SIG-M5 treated with dmso at 0.1 percent for 504 hours (cell line): ENCODE results near the gene C19orf38.
"Not testable (repeated sequence)": the region's sequence is repeated elsewhere in the genome, so short reads cannot be mapped to it uniquely, and the experiment has no call there.

Experiments
- DNase-seq: peaks from one replicate; lab custom pipeline; 2025; ENCODE audit not compliant: unreplicated experiment; lab: John Stamatoyannopoulos, UW

C19orf38 gene

DNA sequence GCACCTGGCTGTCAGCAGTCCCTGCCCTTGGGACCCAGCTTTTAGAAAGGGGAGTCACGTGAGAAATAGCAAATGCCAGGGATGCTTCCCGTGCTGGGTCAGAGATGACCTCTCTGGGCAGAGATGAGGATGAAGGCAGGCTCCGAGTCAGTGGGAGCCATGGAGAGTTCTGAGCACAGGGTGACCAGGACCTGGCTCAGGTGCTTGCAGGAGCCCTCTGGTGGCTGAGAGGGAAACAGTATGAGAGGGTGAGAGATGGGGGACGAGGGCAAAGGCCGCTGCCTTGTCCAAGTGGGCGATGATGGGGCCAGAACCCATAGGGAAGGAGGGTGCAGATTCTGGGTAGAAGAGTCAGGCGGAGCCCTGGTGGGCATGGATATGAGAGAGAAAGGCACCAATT, 28.0 kb upstream of the C19orf38 start:
- no peak for DNase-seq

DNA sequence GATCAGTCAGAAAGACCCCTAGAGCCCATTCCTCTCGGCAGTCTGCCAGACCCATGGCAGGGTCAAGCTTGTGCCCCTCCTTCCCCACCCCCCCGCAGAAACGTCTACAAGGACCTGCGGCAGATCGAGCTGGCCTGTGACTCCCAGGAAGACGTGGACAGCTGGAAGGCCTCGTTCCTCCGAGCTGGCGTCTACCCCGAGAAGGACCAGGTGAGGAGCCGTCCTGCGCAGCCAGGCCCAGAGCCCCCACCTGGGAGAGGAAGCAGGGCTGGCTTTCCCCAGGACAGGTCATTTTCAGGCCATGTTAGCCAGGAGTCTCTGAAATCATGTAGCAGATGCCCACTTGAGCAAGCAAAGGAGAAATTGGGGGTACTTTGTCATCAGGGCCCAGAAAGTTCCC, 24.5 kb upstream of the C19orf38 start:
- no peak for DNase-seq

DNA sequence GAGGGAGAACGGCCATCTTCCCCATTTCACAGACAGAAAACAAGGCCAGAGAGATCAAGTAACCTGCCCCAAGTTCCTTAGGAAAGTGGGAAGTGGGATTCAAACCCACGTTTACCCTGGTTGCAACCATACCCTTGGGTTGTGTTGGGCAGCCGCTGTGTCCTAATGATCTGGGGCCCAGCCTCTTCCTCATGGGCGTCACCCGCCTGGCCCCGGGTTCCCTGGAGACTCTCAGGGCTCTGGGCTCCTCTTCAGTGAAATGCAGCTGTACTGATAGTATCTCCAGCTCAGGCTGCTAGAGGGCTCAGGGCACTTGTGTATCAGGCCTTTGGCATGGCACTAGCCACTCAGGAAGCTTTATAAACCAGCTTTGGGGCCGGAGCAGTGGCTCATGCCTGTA, 22.0 kb upstream of the C19orf38 start:
- DNase-seq = no peak

DNA sequence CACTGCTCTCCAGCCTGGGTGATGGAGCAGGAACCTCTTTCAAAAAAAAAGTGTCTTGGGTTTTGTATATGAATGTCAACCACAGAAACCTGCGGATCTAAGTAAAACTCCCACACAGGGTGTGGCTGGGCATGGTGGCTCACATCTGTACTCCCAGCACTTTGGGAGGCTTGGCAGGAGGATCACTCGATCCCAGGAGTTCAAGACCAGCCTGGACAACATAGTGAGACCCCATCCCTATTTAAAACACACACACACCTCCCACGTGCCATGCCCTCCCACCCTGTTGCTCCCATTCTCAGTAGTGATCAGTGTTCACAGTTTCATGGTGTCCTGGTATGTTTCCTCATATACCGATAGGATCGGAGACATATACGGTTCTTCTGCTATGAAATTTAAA, 21.4 kb upstream of the C19orf38 start:
- no peak for DNase-seq

DNA sequence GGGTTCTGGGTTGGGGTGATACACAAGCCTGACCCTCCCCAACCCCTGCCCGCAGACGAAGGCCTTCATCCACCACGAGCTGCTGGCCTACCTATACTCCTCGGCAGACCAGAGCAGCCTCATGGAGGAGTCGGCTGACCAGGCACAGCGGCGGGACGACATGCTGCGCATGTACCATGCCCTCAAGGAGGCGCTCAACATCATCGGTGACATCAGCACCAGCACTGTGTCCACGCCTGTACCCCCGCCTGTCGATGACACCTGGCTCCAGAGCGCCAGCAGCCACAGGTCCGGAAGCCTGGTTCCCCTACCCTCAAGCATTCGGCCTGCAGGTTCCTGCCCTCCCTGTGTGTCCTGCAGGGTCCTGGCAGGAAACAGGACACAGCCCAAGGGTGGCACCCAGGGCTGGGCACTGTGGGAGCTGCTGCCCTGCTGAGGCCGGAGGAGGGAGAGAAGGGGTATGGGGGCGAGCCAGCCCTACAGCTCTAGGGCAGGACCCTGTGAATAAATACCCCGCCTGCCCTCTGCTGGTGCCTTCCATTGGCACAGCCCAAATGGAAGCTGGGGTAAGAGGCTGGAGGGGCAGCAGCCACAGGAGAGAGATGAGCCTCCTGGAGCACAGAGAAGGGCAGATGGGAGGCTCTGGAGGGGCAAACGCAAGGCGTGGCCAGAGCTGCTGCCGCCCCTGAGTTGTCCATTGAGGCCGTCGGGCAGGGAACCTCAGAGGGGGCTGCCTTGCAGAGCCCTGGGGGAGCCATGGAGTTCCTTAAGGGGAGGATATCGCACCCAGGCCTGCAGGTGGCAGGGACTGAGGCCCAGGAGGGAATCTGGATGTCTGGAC, 19.0 kb upstream of the C19orf38 start:
- no peak for DNase-seq

DNA sequence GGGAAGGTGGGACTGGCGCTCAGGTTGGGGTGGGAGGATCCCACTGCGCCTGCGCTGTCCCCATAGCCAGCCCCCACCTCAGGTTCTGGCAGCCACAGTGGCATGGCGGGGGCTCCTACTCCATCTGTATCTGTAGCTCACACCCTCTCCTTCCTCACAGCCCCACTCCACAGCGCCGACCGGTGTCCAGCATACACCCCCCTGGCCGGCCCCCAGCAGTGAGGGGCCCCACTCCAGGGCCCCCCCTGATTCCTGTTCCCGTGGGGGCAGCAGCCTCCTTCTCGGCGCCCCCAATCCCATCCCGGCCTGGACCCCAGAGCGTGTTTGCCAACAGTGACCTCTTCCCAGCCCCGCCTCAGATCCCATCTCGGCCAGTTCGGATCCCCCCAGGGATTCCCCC, 18.2 kb upstream of the C19orf38 start:
- DNase-seq = no peak

DNA sequence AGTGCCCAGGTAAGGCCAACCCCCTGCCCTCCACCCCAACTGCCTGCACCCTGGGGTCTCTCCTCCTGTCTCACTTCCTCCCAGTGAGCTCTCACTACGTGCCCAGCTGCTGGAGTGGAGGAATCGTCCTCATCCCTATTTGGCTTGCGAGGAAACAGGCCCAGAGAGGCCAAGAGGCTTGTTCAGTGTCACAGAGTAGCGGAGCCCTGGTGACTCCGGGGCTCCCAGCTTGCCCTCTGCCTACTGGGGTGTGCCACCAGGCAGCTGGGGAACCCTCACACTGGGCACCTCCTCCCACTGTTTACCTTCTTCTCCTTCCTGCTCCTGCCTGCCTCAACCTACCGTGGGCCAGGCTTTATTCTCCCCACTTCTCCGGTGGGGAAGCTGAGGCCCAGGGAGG, 17.8 kb upstream of the C19orf38 start:
- DNase-seq = no peak

DNA sequence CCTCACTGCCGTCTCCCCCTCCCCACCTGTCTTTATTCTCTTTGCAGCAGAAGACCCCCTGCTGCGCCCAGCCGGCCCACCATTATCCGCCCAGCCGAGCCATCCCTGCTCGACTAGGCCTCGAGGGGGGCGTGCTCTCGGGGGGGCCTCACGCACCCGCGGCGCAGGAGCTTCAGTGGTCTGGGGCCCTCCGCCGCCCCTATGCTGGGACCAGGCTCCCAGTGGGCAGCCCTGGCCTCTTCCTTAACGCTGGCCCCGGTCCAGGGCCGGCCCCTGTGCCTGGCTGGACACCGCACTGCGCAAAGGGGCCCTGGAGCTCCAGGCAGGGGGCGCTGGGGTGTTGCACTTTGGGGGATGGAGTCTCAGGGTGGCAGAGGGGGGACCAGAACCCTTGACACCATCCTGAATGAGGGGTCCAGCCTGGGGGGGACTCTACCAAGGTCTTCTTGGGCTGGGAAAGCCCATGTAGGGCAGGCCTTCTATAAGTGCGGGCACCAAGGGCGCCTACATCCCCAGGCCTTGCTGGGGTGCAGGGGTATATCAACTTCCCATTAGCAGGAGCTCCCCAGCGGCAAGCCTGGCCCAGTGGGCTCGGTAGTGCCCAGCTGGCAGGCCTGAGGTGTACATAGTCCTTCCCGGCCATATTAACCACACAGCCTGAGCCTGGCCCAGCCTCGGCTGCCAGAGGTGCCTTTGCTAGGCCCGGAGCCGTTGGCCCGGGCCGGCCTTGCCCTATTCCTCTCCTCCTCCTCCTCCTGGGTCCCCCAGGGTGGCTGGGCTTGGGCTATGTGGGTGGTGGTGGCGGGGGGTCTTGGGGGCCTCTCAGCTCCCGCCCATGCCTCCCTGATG, 17.1 kb upstream of the C19orf38 start:
- no peak for DNase-seq

DNA sequence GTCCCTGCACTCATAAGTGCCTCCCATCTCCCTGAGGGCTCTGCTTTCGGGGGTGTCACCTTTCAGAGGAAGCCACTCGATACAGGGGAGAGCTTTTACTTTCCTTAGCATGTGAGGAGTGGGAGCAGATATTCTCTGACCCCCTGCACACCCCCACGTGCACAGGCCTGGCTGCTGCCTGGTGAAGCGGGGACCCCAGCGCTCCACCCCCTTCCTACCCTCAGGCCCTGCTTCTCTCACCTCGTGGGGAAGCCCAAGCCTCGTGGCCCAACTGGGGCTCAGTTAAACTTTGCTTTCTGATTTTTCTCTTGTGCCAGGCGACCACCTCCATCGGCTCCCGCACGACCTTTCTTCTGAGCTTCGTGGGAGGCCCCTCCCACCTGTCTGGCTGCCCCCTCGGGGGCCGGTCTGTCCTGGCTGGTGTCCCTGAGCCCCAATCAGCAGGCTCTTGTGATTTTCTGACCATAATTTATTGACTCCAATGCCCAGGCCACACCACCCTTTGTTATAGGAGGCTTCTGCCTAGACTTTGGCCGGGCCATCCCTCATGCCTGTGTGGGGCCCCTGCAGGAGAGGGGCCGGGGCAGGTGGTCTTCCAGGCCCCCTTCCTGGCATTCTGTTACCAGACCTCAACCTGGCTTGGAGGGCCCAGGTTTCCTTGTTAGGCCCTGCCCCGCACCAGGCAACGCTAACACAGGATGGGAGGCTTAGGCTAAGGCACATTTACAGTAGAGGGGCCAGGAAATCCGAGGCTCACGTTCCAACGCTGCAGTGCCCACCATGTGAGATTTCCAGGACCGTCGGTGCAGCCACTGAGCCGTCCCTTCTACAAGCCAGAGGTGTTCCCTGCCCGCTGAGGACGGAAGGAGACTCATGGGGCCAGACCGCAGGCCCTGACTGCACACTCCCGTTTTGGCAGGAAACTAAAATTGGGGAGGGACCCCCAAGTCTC, 16.0 kb upstream of the C19orf38 start:
- DNase-seq = no peak

DNA sequence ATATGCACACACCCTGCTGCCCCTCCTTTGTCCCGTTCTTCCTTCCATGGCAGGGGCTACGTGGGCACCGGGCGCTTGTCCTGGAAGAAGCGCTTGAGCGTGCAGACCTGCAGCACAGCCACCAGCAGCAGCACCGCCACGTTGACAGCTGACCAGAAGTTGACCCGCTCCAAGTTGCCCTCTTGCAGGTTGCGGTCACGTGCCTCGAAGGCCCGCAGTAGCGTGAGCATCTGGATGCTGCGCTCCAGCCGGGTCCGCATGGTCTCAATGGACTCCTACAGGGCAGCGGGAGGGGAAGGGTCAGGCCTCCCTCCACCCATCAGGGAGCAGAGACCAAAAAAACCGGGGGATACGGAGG, 15.3 kb upstream of the C19orf38 start:
- no peak for DNase-seq

DNA sequence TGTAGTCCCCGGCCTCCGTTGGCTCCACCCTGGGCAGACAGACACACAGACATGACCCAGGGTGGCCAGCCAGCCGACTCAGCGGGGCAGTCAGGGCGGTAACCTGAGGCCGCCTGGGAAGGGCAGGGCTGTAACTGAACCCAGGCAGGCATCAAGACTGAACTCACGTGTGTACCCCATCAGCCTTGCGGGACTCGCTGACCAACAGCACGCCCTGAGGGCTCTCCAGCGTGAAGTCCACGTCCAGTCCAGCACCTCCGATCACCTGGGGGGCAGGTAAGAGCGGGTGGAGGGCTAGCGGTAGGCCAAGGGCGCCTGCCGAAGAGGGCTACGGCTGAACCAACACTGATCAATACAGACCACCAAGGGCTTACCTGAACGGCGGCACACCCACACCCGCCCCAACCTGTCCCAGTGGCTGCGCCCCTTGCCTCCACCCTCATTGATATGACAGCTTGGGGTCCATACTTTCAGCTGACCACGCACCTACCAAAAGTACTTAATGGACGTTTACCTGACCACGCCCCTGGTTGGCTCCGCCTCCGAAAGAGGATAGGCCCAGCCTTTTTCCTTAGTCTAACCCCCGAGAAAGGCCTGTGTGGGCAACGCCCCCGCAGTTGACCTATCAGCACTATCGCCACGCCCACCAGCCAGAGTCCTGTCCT, 13.0 kb upstream of the C19orf38 start:
- no peak for DNase-seq

DNA sequence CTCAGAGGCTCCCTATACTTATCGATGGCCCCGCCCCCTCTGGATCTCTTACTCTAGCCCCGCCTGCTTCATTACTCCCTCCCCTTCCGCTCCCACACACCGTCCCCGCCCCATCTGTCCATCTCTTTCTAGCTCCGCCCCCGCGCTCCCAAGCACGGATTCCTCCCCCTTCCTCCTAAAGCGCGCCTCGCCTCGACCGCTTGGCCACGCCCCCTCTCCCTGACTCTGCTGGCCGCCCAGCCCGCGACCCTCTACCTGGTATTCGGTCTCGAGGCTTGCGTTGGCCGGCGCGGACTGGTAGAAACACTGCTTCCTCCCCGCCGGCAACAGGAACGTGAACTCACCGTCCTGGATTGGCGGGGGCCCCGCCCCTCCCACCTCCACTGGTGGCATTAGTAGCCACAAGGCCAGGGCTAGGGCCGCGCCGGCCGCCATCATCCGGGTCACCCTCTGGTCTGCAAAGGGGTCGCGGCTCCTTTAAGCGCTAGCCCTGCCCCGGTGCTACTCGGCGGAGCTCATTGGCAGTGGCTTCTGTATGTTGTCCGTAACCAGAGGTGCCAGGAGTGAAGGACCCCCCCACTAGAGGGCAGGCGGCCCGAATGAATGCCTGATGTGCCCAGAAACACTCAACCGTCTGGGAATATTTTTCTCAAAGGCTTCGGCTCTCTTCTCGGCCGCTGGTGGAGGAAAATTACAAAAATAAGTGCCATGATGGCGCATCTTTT, 12.3 kb upstream of the C19orf38 start, which contains the start of gene TMED1:
TMED1 (minus strand) TSS at position 459 of the 725 bp plus-strand sequence; CDS start at position 438, 21 bp downstream.
- peak; percentile 100 for DNase-seq

DNA sequence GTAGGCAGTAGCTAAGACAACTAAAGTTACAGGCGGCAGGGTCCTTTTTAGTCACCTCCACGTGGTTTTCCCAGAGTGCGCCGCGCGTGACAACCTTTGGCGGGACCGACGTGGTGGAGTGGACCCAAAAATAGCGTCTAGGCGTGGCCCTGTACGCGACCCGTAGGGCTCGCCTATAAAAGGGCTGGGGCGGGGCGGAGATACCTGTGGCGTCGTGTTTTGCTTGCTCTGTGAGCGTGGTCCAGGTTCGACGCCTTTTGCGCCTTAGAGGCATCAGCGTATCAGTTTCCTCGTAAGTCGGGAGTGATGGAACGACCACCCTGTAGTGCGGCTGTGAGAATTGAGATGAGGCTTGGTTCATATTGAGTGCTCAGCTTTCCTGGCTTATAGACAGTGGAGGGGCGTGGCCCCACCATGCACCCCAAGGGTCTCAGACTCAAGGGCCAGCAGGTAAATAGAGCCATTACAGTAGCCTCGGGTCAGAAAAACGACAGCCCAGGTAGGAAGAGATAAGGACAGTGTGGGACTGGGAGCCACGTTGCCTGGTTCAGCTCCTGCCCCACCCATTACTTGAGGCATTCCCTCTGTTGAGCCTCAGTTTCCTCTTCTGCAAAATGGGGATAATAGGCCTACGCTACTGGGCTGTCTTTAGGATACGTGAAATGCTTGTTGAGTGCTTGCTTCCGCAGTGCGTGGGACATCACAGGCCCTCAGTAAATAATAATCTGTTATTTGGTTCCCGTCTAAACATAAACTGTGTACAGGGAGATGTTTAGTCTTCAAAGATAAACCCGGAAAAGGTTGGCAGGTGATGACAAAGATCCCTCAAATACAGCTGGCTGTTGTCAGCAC, 11.5 kb upstream of the C19orf38 start:
- peak; percentile 89 for DNase-seq

DNA sequence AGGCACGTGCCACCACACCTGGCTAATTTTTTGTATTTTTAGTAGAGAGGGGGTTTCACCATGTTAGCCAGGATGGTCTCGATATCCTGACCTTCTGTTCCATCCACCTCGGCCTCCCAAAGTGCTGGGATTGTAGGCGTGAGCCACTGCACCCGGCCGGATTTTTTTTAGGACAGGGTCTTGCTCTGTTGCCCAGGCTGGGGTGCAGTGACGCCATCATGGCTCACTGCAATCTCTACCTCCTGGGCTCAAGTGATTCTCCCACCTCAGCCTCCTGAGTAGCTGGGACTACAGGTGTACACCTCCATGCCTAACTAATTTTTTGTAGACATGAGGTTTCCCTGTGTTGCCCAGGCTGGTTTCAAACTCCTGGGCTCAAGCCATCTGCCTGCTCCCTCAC, 10.6 kb upstream of the C19orf38 start:
- not testable (repeated sequence) for DNase-seq

DNA sequence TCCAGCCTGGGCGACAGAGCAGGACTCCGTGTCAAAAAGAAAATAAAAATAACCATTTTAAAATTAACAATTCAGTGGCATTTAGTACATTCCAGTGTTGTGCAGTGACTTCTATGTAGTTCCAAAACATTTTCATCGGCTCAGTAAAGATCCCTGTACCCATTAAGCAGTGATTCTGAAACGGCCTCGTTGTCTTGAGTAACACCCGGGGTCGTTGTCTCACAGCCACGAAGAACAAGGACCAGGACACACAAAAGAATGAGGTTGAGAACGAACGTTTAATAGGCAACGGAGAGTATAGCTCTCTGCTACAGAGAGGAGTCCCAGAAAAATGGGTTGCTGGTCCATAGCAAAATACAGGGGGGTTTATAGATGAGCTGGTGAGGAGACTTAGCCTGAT, 9.8 kb upstream of the C19orf38 start:
- no peak for DNase-seq

DNA sequence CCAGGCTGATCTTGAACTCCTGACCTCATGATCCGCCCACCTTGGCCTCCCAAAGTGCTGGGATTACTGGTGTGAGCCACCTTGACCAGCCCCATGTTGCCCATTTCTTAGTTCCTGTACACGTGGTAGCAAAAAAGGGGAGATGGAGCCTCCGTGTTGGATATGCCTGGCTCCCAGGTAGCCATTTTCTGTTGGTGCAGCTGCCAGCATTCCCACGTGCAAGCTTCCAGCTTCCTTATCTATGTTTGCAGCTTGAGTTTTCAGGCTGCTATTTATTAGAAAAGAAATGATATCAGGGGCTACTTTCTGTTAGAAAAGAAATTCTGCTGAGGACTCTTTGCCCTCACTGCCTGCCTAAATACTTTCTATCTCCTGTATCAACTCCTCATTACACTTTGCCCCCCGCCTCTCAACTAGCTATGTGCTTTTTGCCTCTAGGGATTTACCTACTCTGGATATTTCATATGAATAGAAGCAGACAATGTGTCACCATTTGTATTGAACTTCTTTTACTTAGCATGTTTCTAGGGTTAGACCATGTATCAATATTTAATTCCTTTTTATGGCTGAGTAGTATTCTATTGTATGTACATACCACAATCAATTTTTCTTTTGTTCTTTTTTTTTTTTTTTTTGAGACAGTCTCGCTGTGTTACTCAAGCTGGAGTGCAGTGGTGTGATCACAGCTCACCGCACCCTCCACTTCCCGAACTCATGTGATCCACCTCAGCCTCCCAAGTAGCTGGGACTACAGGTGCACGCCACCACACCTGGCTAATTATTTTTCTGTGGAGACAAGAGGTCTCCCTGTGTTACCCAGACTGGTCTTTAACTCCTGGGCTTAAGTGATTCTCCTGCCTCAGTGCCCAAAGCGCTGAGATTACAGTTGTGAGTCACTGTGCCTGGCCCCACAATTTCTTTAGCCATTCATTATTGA, 8.8 kb upstream of the C19orf38 start:
- DNase-seq = no peak

DNA sequence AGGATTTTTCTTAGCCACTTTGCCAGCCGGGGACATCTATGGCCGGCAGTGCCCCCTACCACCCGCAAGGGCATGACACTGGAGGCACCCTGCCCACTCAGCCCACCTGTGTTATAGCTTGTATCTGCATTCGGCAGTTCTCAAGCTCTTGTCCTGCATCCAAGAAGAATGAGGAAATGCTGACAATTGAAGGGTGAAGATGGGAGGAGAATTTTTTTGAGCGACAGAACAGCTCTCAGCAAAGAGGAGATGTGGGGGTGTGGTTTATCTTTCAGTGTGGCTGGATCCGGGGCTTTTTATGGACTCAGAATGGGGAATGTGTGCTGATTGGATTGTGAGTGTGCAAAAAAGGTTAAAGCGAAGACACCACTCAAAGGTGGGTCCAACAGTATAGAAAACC, 5.4 kb upstream of the C19orf38 start:
- no peak for DNase-seq
